Endodermal cell (in vitro differentiated cells): ENCODE results near the gene CRYBG3. TPM values are rescaled to one million over a fixed set of nuclear protein-coding genes. Genes with fewer than 3 reads are reported as not detected.

Experiments used
- DNase-seq: peaks from one replicate; pipeline ENCODE4 v3.0.0-alpha.2; 2017
- H3K27ac ChIP-seq: 2 replicates; pipeline ENCODE4 v1.5.1; 2013; ENCODE audit warnings: mild to moderate bottlenecking, low read depth, low read length, moderate library complexity
- H3K27me3 ChIP-seq: 2 replicates; pipeline ENCODE4 v1.6.1; 2013; ENCODE audit warnings: mild to moderate bottlenecking, low read length, moderate library complexity; ENCODE audit not compliant: insufficient read depth, control insufficient read depth, poor library complexity, severe bottlenecking
- H3K36me3 ChIP-seq: 2 replicates; pipeline ENCODE4 v1.7.0; 2013; ENCODE audit warnings: mild to moderate bottlenecking, low read length, moderate library complexity; ENCODE audit not compliant: control insufficient read depth, insufficient read depth
- H3K4me1 ChIP-seq: one replicate; pipeline ENCODE4 v1.7.0; 2013; ENCODE audit warnings: low read length; ENCODE audit not compliant: control insufficient read depth, insufficient read depth
- H3K4me3 ChIP-seq: 2 replicates; pipeline ENCODE4 v1.5.1; 2013; ENCODE audit warnings: mild to moderate bottlenecking, low read length, moderate library complexity
- H3K9ac ChIP-seq: 2 replicates; pipeline ENCODE4 v1.6.1; 2013; ENCODE audit warnings: mild to moderate bottlenecking, low read length, moderate library complexity; ENCODE audit not compliant: poor library complexity, severe bottlenecking; ENCODE audit errors: extremely low read depth
- H3K9me3 ChIP-seq: 2 replicates; pipeline ENCODE4 v1.6.1; 2013; ENCODE audit warnings: mild to moderate bottlenecking, low read length, moderate library complexity; ENCODE audit not compliant: control insufficient read depth
- H3K27ac Mint-ChIP-seq: 2 replicates; pipeline ENCODE4 v1.8.0; 2020; ENCODE audit warnings: mixed read lengths
- H3K27me3 Mint-ChIP-seq: 2 replicates; pipeline ENCODE4 v1.8.0; 2021; ENCODE audit warnings: mild to moderate bottlenecking, mixed read lengths; ENCODE audit not compliant: insufficient read depth
- H3K36me3 Mint-ChIP-seq: 2 replicates; pipeline ENCODE4 v1.8.0; 2020; ENCODE audit warnings: low read depth, mixed read lengths
- H3K4me1 Mint-ChIP-seq: 2 replicates; pipeline ENCODE4 v1.8.0; 2020; ENCODE audit warnings: mixed read lengths
- H3K4me3 Mint-ChIP-seq: 2 replicates; pipeline ENCODE4 v1.8.0; 2020; ENCODE audit warnings: mild to moderate bottlenecking, moderate library complexity, mixed read lengths
- H3K9me3 Mint-ChIP-seq: 2 replicates; pipeline ENCODE4 v1.8.0; 2020; ENCODE audit warnings: mild to moderate bottlenecking, mixed read lengths
- CTCF ChIP-seq: fragments of 200-600 bp; sonication (generic); conservative IDR thresholded peaks from 2 replicates; pipeline ENCODE4 v1.5.0; 2021; ENCODE audit warnings: antibody characterized with exemption, mild to moderate bottlenecking
- WGBS, 2 experiments: methylation state at CpG; one replicate each; pipeline versions ENCODE4 v1.1.5 to v1.1.7; 2013; ENCODE audit warnings: missing lambda C conversion rate in 2 of 2, mixed read lengths in 1 of 2; ENCODE audit not compliant: insufficient coverage in 1 of 2, insufficient read length in 1 of 2; 5-methylcytosine and 5-hydroxymethylcytosine counted together
- total RNA-seq, 2 donors: library from RNA; stranded (reverse); fragmentation: NEBNext Ultra II Directional in 1 of 2; extraction: Animal tissue kit (Norgen Biotek cat#: 25700) in 1 of 2; gene quantifications; 2 replicates in 1 of 2; 3 replicates in 1 of 2; pipeline ENCODE4 v1.2.1, GENCODE V29; 2021

The CRYBG3 gene
- total RNA-seq, 2 donors from 2014 or later: 9.7 to 10.8 TPM

GRCh38 chr3:97839944-97840343 is 18.1 kb downstream of the CRYBG3 start:
- Histone ChIP-seq H3K4me1 (peaks cover 16% of the 10 kb centered on the region), H3K27me3 (no peaks in the 10 kb centered on the region), H3K27ac (no peak overlapping the region), H3K4me3 (no peak overlapping the region), H3K9me3 (no peaks in the 10 kb centered on the region), H3K36me3 (no peaks in the 10 kb centered on the region), H3K9ac (no peak overlapping the region)
- Mint-ChIP-seq H3K27me3 (no peaks in the 10 kb centered on the region), H3K4me3 (no peak overlapping the region), H3K27ac (no peak overlapping the region), H3K9me3 (no peaks in the 10 kb centered on the region), H3K36me3 (no peaks in the 10 kb centered on the region), H3K4me1 (peaks cover 47% of the 10 kb centered on the region)
- WGBS, 2 experiments: 92 to 94% methylated on average over 2 of the region's 2 CpGs
- no peak for DNase-seq
- TF ChIP-seq CTCF: no peak

- H3K4me3 ChIP-seq: no peak overlapping the region
- no peak for TF ChIP-seq CTCF
- Mint-ChIP-seq H3K4me3 (no peak overlapping the region), H3K9me3 (no peaks in the 10 kb centered on the region), H3K36me3 (no peaks in the 10 kb centered on the region), H3K27ac (no peak overlapping the region), H3K4me1 (peaks cover 50% of the 10 kb centered on the region), H3K27me3 (no peaks in the 10 kb centered on the region)
- H3K27ac ChIP-seq: no peak overlapping the region
- no peak for DNase-seq
- H3K36me3 ChIP-seq: no peaks in the 10 kb centered on the region
- peaks cover 17% of the 10 kb centered on the region for H3K4me1 ChIP-seq
- no peak overlapping the region for H3K9ac ChIP-seq
- H3K9me3 ChIP-seq: no peaks in the 10 kb centered on the region
- WGBS, 2 experiments: 96 to 97% methylated on average over 5 to 7 of the region's 8 CpGs
- no peaks in the 10 kb centered on the region for H3K27me3 ChIP-seq
Observed at GRCh38 chr3:97841304-97841703, 19.5 kb downstream of the CRYBG3 start.

- Histone ChIP-seq H3K27ac (no peak overlapping the region), H3K36me3 (no peaks in the 10 kb centered on the region), H3K9ac (no peak overlapping the region), H3K27me3 (no peaks in the 10 kb centered on the region), H3K4me1 (peaks cover 17% of the 10 kb centered on the region), H3K9me3 (no peaks in the 10 kb centered on the region), H3K4me3 (no peak overlapping the region)
- 83 to 92% methylated on average over 3 of the region's 3 CpGs for WGBS, 2 experiments
- Mint-ChIP-seq H3K4me3 (no peak overlapping the region), H3K4me1 (peaks cover 52% of the 10 kb centered on the region), H3K36me3 (peaks cover 2% of the 10 kb centered on the region), H3K27ac (no peak overlapping the region), H3K27me3 (no peaks in the 10 kb centered on the region), H3K9me3 (no peaks in the 10 kb centered on the region)
- no peak for DNase-seq
- no peak for TF ChIP-seq CTCF
Observed at GRCh38 chr3:97841956-97842355, 20.1 kb downstream of the CRYBG3 start.
